Liver (tissue), 9 donors: Measurements from ENCODE around the gene PLIN1. TPM values are rescaled to one million over a fixed set of nuclear protein-coding genes. Genes with fewer than 3 reads are reported as not detected.

Experiments used
- DNase-seq: peaks from one replicate; pipeline ENCODE4 v3.0.0-alpha.2; 2017; ENCODE audit warnings: low spot score
- H3K27ac ChIP-seq, 2 donors: one replicate each; pipeline ENCODE4 v1.7.0; 2013; ENCODE audit warnings: inconsistent platforms in 2 of 2, low read length in 2 of 2, control low read depth in 1 of 2, low read depth in 1 of 2, mild to moderate bottlenecking in 1 of 2
- H3K27me3 ChIP-seq, 4 donors: one replicate each; pipeline versions ENCODE4 v1.6.1 to v1.7.0; 2013; ENCODE audit warnings: low read length in 3 of 4, inconsistent platforms in 1 of 4, mild to moderate bottlenecking in 1 of 4, moderate library complexity in 1 of 4; ENCODE audit not compliant: control insufficient read depth in 4 of 4, insufficient read depth in 4 of 4
- H3K36me3 ChIP-seq, 4 donors: one replicate each; pipeline versions ENCODE4 v1.6.1 to v1.7.0; 2013; ENCODE audit warnings: low read length in 3 of 4, mild to moderate bottlenecking in 3 of 4, low read depth in 1 of 4, moderate library complexity in 1 of 4; ENCODE audit not compliant: control insufficient read depth in 4 of 4, insufficient read depth in 3 of 4
- H3K4me1 ChIP-seq, 4 donors: one replicate each; pipeline versions ENCODE4 v1.6.1 to v1.7.0; 2013; ENCODE audit warnings: low read length in 3 of 4, mild to moderate bottlenecking in 3 of 4, moderate library complexity in 1 of 4; ENCODE audit not compliant: control insufficient read depth in 4 of 4, insufficient read depth in 4 of 4
- H3K4me3 ChIP-seq, 3 donors: one replicate each; pipeline versions ENCODE4 v1.6.1 to v1.7.0; 2013; ENCODE audit warnings: low read length in 3 of 3, control low read depth in 1 of 3, low read depth in 1 of 3, mild to moderate bottlenecking in 1 of 3
- H3K9ac ChIP-seq, 2 donors: one replicate each; pipeline ENCODE4 v1.7.0; 2013; ENCODE audit warnings: low read length in 2 of 2, mild to moderate bottlenecking in 2 of 2, moderate library complexity in 2 of 2, control low read depth in 1 of 2, low read depth in 1 of 2
- H3K9me3 ChIP-seq, 4 donors: one replicate each; pipeline versions ENCODE4 v1.6.1 to v1.7.0; 2013; ENCODE audit warnings: low read length in 3 of 4; ENCODE audit not compliant: control insufficient read depth in 4 of 4
- ATF3 ChIP-seq: IDR thresholded peaks from 2 replicates; pipeline ENCODE4 v1.6.1; 2016; ENCODE audit warnings: antibody characterized with exemption
- CTCF ChIP-seq: fragments of 150-350 bp; IDR thresholded peaks from 2 replicates; pipeline ENCODE4 v1.5.1; 2017; ENCODE audit warnings: improper control_type of control experiment, low read depth, low read length; ENCODE audit not compliant: missing input control
- EGR1 ChIP-seq, 2 donors: IDR thresholded peaks; 2 replicates each; pipeline ENCODE4 v1.6.1; 2016 to 2018; ENCODE audit warnings: antibody characterized with exemption in 2 of 2, low read depth in 2 of 2
- FOXA2 ChIP-seq: IDR thresholded peaks from 2 replicates; pipeline ENCODE4 v1.6.1; 2016; ENCODE audit warnings: antibody characterized with exemption
- GABPA ChIP-seq, 2 donors: IDR thresholded peaks in 1 of 2; conservative IDR thresholded peaks in 1 of 2; 2 replicates each; pipeline ENCODE4 v1.6.1; 2016; ENCODE audit warnings: antibody characterized with exemption in 2 of 2, mild to moderate bottlenecking in 1 of 2, moderate library complexity in 1 of 2
- HNF4A ChIP-seq, 2 donors: conservative IDR thresholded peaks; 2 replicates each; pipeline ENCODE4 v1.6.1; 2016; ENCODE audit warnings: antibody characterized with exemption in 2 of 2, mild to moderate bottlenecking in 2 of 2
- HNF4G ChIP-seq: IDR thresholded peaks from 2 replicates; pipeline ENCODE4 v1.6.1; 2016; ENCODE audit warnings: antibody characterized with exemption
- JUND ChIP-seq, 2 donors: IDR thresholded peaks; 2 replicates each; pipeline ENCODE4 v1.6.1; 2016; ENCODE audit warnings: antibody characterized with exemption in 2 of 2
- MAX ChIP-seq: IDR thresholded peaks from 2 replicates; pipeline ENCODE4 v1.6.1; 2016; ENCODE audit warnings: antibody characterized with exemption
- NR2F2 ChIP-seq: IDR thresholded peaks from 2 replicates; pipeline ENCODE4 v1.6.1; 2016; ENCODE audit warnings: antibody characterized with exemption
- RAD21 ChIP-seq, 2 donors: IDR thresholded peaks; 2 replicates each; pipeline ENCODE4 v1.6.1; 2016; ENCODE audit warnings: antibody characterized with exemption in 2 of 2, mild to moderate bottlenecking in 2 of 2
- REST ChIP-seq: IDR thresholded peaks from 2 replicates; pipeline ENCODE4 v1.6.1; 2016; ENCODE audit warnings: antibody characterized with exemption, mild to moderate bottlenecking
- RXRA ChIP-seq, 2 donors: IDR thresholded peaks; 2 replicates each; pipeline ENCODE4 v1.6.1; 2017 to 2018; ENCODE audit warnings: antibody characterized with exemption in 2 of 2, mild to moderate bottlenecking in 1 of 2
- SP1 ChIP-seq: IDR thresholded peaks from 2 replicates; pipeline ENCODE4 v1.6.1; 2018; ENCODE audit warnings: antibody characterized with exemption, mild to moderate bottlenecking
- TAF1 ChIP-seq: conservative IDR thresholded peaks from 2 replicates; pipeline ENCODE4 v1.6.1; 2016; ENCODE audit warnings: antibody characterized with exemption, mild to moderate bottlenecking
- YY1 ChIP-seq: IDR thresholded peaks from 2 replicates; pipeline ENCODE4 v1.6.1; 2016; ENCODE audit warnings: antibody characterized with exemption, mild to moderate bottlenecking
- WGBS: extraction: QIAGEN DNeasy Blood & Tissue Kit; methylation state at CpG from one replicate; pipeline ENCODE4 v1.1.7; 2013; 5-methylcytosine and 5-hydroxymethylcytosine counted together
- polyA plus RNA-seq, 2 donors: library from polyadenylated mRNA; stranded (reverse) in 1 of 2; unstranded in 1 of 2; fragments of 200-250 nt in 1 of 2; fragments of >200 nt in 1 of 2; fragmentation: Nextera tagmentation in 1 of 2; extraction: Ambion mirVana in 1 of 2; gene quantifications; one replicate each; pipeline versions ENCODE4 v1.2.1 to v1.2.3, GENCODE V29; 2013 to 2015
- total RNA-seq, 2 donors: library from RNA; depleted of rRNA; stranded (reverse); fragments of >200 nt; gene quantifications; one replicate each; pipeline ENCODE4 v1.2.3, GENCODE V29; 2014
- donor health status: healthy.
- donor health status: healthy.
- donor health status: healthy.
- donor health status: healthy.
- donor health status: healthy.

Gene PLIN1
- total and polyA plus RNA-seq, 4 donors: 10.2 to 46.0 (median 13.3) TPM

GRCh38 chr15:89686522-89686921, 7.4 kb upstream of the PLIN1 start:
- peak overlapping the region; percentile 35 to 57 for H3K27ac ChIP-seq
- H3K4me3 ChIP-seq: no peak overlapping the region
- TF ChIP-seq ATF3: peak; percentile 59
- TF ChIP-seq YY1: peak; percentile 29
- peak in 1 of 2 donors; percentile 16 for TF ChIP-seq JUND (IDR thresholded peaks at IDR 0.05)
- peak; percentile 32 to 59 for TF ChIP-seq RXRA (IDR thresholded peaks at IDR 0.05)
- TF ChIP-seq NR2F2: no peak
- TF ChIP-seq MAX: peak; percentile 10
- no peak for TF ChIP-seq FOXA2
- TF ChIP-seq SP1: peak; percentile 64
- no peak for TF ChIP-seq CTCF
- TF ChIP-seq EGR1 (IDR thresholded peaks at IDR 0.05; ENCODE audit: low read depth in 2 of 2): peak; percentile 40 to 48
- TF ChIP-seq HNF4A (conservative IDR thresholded peaks at IDR 0.05): peak; percentile 46 to 55
- H3K9me3 ChIP-seq: no peaks in the 10 kb centered on the region
- H3K36me3 ChIP-seq: peaks cover 0 to 33% (median 7%) of the 10 kb centered on the region in 4 donors
- H3K9ac ChIP-seq: no peak overlapping the region
- H3K27me3 ChIP-seq: no peaks in the 10 kb centered on the region
- DNase-seq: no peak
- H3K4me1 ChIP-seq: peaks cover 4 to 29% (median 14%) of the 10 kb centered on the region in 4 donors

GRCh38 chr15:89685995-89686394, 6.8 kb upstream of the PLIN1 start:
- no peaks in the 10 kb centered on the region for H3K9me3 ChIP-seq
- no peak overlapping the region for H3K9ac ChIP-seq
- H3K4me1 ChIP-seq: peaks cover 4 to 33% (median 15%) of the 10 kb centered on the region in 4 donors
- no peak for TF ChIP-seq HNF4A (conservative IDR thresholded peaks at IDR 0.05)
- no peak for DNase-seq
- H3K4me3 ChIP-seq: no peak overlapping the region
- WGBS: 78% methylated on average over 2 of the region's 2 CpGs
- H3K27ac ChIP-seq: peak overlapping the region; percentile 35 to 57
- H3K36me3 ChIP-seq: peaks cover 0 to 33% (median 7%) of the 10 kb centered on the region in 4 donors
- H3K27me3 ChIP-seq: no peaks in the 10 kb centered on the region

- H3K27ac ChIP-seq: peak overlapping the region; percentile 80 to 93
- no peak for DNase-seq
- H3K4me1 ChIP-seq: peaks cover 4 to 34% (median 28%) of the 10 kb centered on the region in 4 donors
- H3K36me3 ChIP-seq: peaks cover 0 to 30% (median 7%) of the 10 kb centered on the region in 4 donors
- no peaks in the 10 kb centered on the region for H3K27me3 ChIP-seq
- no peaks in the 10 kb centered on the region for H3K9me3 ChIP-seq
- H3K9ac ChIP-seq: no peak overlapping the region
- no peak for TF ChIP-seq YY1
- no peak for TF ChIP-seq REST
- TF ChIP-seq RAD21 (IDR thresholded peaks at IDR 0.05): no peak
- TF ChIP-seq HNF4A (conservative IDR thresholded peaks at IDR 0.05): no peak
- TF ChIP-seq JUND (IDR thresholded peaks at IDR 0.05): no peak
- TF ChIP-seq GABPA (IDR thresholded peaks at IDR 0.05 in 1 of 2, conservative IDR thresholded peaks at IDR 0.05 in 1 of 2): no peak
- no peak for TF ChIP-seq TAF1
- TF ChIP-seq HNF4G: no peak
- TF ChIP-seq ATF3: no peak
- TF ChIP-seq CTCF: no peak
- no peak overlapping the region for H3K4me3 ChIP-seq
- WGBS: 67% methylated on average over 2 of the region's 2 CpGs
Observed at GRCh38 chr15:89681146-89681545, 2.0 kb upstream of the PLIN1 start.
